NCI-H1694 treated with DMSO at 0.1 percent for 48 hours (cell line): ENCODE results near the gene PLN.

Experiments used
- DNase-seq: peaks from one replicate; lab custom pipeline; 2025; lab: John Stamatoyannopoulos, UW

Gene PLN

GRCh38 chr6:118580585-118581419, 32.7 kb downstream of the PLN start:
- peak; percentile 53 for DNase-seq

- no peak for DNase-seq
These were observed 33.4 kb downstream of the PLN start for GRCh38 chr6:118581489-118581959.

- no peak for DNase-seq
These were observed 36.8 kb downstream of the PLN start for GRCh38 chr6:118584911-118585310.

- DNase-seq: no peak
These were observed 38.8 kb downstream of the PLN start for GRCh38 chr6:118586746-118587485.

DNA sequence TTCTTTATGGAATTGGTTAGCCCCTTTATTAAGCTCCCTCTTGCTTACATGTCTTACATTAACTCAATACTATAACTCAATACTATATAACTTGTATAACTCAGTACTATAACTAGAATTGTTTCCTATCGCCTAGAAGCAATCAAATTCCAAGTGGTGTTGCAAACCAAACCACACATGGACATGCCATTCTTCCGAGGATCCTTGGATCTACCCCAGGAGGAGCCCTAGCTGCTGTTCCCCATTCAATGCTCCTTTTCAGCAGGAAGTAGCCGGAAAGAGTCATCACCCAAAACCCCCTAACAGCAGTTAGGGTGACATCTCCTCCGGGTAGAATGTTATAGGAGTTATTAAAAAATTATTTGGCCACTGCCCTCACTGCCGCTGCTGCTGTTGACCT, 40.5 kb downstream of the PLN start:
- no peak for DNase-seq

DNA sequence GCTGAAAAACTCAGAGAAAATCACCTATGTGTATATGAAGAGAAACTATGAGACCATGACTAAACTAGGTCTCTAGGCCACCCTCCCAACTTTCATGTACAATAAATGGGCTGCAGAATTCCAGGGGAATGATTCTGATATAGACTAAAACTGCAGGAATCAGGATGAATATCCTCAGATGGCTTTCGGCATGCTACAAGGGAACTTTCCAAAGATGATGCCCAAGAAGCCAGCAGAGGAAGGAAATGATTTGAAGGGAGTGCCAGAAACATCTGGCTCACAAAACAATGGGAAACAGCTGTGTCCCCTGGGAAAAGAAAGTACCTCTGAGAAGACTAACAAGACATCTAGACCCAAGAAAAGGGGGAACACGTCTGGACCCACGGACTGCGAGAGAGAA, 41.1 kb downstream of the PLN start:
- no peak for DNase-seq

DNA sequence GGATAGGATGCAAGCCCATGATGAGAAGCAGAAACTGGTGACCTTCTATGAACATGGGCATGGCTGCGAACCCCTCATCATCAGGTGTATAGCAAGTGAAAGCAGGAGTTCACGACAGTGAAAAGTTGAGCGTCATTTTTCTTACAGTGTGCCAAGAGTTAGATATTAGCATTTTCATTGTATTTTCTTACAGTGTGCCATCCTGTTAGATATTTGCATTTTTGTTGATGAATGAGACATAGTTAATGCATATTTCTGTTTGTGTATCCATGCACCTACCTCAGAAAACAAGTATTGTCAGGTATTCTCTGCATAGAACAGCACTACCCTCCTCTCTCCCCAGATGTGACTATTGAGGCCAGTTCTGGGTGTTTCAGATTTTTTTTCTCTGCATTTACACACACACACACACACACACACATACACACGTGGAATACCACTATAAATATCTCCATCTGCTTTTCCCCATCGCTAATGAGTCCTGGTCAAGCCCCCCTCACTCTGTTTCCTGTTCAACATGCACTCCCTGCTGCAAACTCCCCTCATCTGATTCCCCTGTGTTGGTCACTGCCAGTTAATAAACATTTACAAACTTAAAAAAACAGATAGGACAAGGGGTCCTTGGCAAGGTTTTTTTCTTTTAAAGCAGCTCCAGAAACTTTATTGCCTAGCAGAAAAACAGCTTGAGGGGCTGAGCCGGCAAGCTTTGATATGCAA, 41.7 kb downstream of the PLN start:
- no peak for DNase-seq

- no peak for DNase-seq
These were observed 43.8 kb downstream of the PLN start for GRCh38 chr6:118591897-118592296.

- DNase-seq: no peak
These were observed 46.8 kb downstream of the PLN start for GRCh38 chr6:118594877-118595276.

DNA sequence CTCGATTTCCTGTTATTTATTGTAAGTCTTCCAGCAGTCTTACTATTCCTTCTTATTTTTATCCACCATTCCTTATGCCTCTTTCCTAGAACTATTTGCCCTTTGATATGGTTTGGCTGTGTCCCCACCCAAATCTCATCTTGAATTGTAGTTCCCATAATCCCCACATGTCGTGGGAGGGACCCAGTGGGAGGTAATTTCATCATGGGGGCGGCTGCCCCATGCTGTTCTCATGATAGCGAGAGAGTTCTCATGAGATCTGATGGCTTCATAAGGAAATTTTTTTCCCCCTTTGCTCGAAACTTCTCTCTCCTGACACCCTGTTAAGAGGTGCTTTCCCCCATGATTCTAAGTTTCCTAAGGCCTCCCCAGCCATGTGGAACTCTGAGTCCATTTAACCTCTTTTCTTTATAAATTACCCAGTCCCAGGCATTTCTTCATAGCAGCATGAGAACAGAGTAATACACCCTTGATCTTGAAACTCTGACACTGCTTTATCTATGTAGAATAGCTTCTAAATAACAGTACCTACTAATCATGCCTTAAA, 48.8 kb downstream of the PLN start:
- no peak for DNase-seq

GRCh38 chr6:118597636-118598035, 49.5 kb downstream of the PLN start:
- no peak for DNase-seq

- DNase-seq: no peak
These were observed 50.2 kb downstream of the PLN start for GRCh38 chr6:118598324-118598723.

- no peak for DNase-seq
These were observed 54.2 kb downstream of the PLN start for GRCh38 chr6:118602300-118602699.

- no peak for DNase-seq
These were observed 55.3 kb downstream of the PLN start for GRCh38 chr6:118603372-118603771.

DNA sequence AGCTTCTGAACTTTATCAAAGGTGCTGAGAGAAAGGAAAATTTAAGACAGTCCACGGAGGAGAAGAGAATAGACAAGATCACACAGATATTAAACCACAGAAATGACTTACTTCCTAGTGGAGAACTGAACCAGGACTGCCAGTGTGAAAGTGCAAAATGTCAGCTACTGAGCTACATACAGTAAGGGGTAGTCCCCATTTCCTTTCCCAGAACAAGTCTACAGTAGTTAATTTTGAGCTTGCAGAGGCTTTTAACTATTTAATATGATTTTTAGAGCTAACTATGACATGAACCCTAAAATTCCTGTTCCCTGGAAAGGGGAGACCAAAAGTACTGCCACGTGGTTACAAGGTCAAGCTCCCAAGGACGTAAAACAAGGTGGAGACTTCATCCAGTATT, 58.2 kb downstream of the PLN start:
- DNase-seq: no peak

- DNase-seq: no peak
These were observed 58.8 kb downstream of the PLN start for GRCh38 chr6:118606858-118607257.
